Measurements from ENCODE around the gene RAB11FIP4. TPM values are rescaled to one million over a fixed set of nuclear protein-coding genes. Genes with fewer than 3 reads are reported as not detected.

RAB11FIP4 gene
- total and polyA plus RNA-seq, 2 donors (not counting 1 experiment from before 2014, with no cell fraction given), result 0.16 to 0.66 TPM

DNA sequence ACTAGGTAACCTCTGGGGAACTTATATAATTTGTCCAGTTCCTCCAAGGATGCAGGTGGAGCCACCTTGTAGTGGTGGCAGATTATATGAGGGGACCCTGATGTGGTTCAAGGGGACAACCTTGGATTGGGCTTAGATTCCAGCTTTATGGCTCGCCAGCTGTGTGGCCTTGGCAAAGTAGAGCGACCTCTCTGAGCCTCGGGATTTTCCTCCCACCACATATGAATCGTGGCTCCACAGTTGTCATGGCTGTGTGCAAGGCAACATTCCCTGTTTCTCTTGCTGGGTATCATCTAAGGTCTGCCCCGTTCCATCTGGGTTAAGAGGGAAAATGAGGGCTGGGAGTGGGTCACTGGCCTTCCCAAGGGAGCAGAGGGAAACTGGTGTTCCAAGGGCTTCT, 104.6 kb downstream of the RAB11FIP4 start:
- no peak overlapping the region for H3K4me3 ChIP-seq (replicated peaks in 1 of 4; ENCODE audit: control extremely low read depth in 1 of 4, insufficient read depth in 1 of 4, low read depth in 3 of 4, low read length in 4 of 4)
- no peak overlapping the region for H3K4me2 ChIP-seq (ENCODE audit: extremely low read depth, insufficient read depth, low read length)
- no peaks in the 10 kb centered on the region for H3K36me3 ChIP-seq (ENCODE audit: control insufficient read depth, insufficient read depth, low read length)
- no peaks in the 10 kb centered on the region for H4K20me1 ChIP-seq (ENCODE audit: control insufficient read depth, extremely low read depth, insufficient read depth, low read length)
- H3K4me1 ChIP-seq (ENCODE audit: control insufficient read depth, extremely low read depth, insufficient read depth, low read length), result no peaks in the 10 kb centered on the region
- TF ChIP-seq CTCF (conservative IDR thresholded peaks at IDR 0.05 in 1 of 2, IDR thresholded peaks at IDR 0.05 in 1 of 2; ENCODE audit: low read depth in 1 of 2, low read length in 2 of 2) (no peak), EZH2 (IDR thresholded peaks at IDR 0.05; ENCODE audit: low read length, missing control alignments) (no peak)
- H3K9me3 ChIP-seq (ENCODE audit: control insufficient read depth, insufficient read depth, low read depth, low read length), result no peaks in the 10 kb centered on the region
- H3K9ac ChIP-seq (ENCODE audit: insufficient read depth, low read length), result no peak overlapping the region
- H3K79me2 ChIP-seq (ENCODE audit: control insufficient read depth, insufficient read depth, low read length), result no peaks in the 10 kb centered on the region
- H2AFZ ChIP-seq (ENCODE audit: low read length), result no peak overlapping the region
- DNase-seq (ENCODE audit: low read depth in 2 of 2), result no peak
- H3K27me3 ChIP-seq (ENCODE audit: control insufficient read depth, insufficient read depth, low read length), result peaks cover 14% of the 10 kb centered on the region
- no peak overlapping the region for H3K27ac ChIP-seq (ENCODE audit: insufficient read depth, low read length)

GRCh38 chr17:31496601-31497000, 105.1 kb downstream of the RAB11FIP4 start:
- DNase-seq (ENCODE audit: low read depth in 2 of 2), result no peak
- Histone ChIP-seq H3K4me1 (ENCODE audit: control insufficient read depth, extremely low read depth, insufficient read depth, low read length) (no peaks in the 10 kb centered on the region), H3K4me3 (replicated peaks in 1 of 4; ENCODE audit: control extremely low read depth in 1 of 4, insufficient read depth in 1 of 4, low read depth in 3 of 4, low read length in 4 of 4) (no peak overlapping the region), H3K9ac (ENCODE audit: insufficient read depth, low read length) (no peak overlapping the region), H3K4me2 (ENCODE audit: extremely low read depth, insufficient read depth, low read length) (no peak overlapping the region), H4K20me1 (ENCODE audit: control insufficient read depth, extremely low read depth, insufficient read depth, low read length) (no peaks in the 10 kb centered on the region), H2AFZ (ENCODE audit: low read length) (no peak overlapping the region), H3K79me2 (ENCODE audit: control insufficient read depth, insufficient read depth, low read length) (no peaks in the 10 kb centered on the region), H3K9me3 (ENCODE audit: control insufficient read depth, insufficient read depth, low read depth, low read length) (no peaks in the 10 kb centered on the region), H3K36me3 (ENCODE audit: control insufficient read depth, insufficient read depth, low read length) (no peaks in the 10 kb centered on the region), H3K27me3 (ENCODE audit: control insufficient read depth, insufficient read depth, low read length) (peaks cover 12% of the 10 kb centered on the region), H3K27ac (ENCODE audit: insufficient read depth, low read length) (no peak overlapping the region)
- TF ChIP-seq CTCF (conservative IDR thresholded peaks at IDR 0.05 in 1 of 2, IDR thresholded peaks at IDR 0.05 in 1 of 2; ENCODE audit: low read depth in 1 of 2, low read length in 2 of 2) (no peak), EZH2 (IDR thresholded peaks at IDR 0.05; ENCODE audit: low read length, missing control alignments) (no peak)

DNA sequence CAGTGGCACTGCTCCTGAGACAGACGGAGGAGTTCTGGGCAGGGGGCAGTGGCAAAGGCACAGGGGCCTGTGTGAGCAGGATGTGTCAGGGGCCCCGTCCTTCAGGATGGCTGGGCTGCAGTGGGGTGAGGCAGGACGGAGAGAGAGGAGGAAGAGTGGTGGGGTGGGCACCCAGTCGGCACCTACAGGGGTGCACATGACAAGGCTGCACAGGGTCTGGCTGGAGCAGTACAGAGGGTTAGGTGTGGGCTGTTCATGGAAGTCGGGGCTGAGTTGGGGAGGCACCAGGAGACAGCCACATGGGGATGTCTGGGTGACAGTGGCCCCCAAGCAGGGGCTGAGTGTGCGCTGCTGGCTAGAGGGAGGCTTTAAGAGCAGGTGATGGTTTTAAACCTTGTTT, 106.0 kb downstream of the RAB11FIP4 start:
- no peak for DNase-seq (ENCODE audit: low read depth in 2 of 2)
- TF ChIP-seq EZH2 (IDR thresholded peaks at IDR 0.05; ENCODE audit: low read length, missing control alignments) (no peak), CTCF (conservative IDR thresholded peaks at IDR 0.05 in 1 of 2, IDR thresholded peaks at IDR 0.05 in 1 of 2; ENCODE audit: low read depth in 1 of 2, low read length in 2 of 2) (no peak)
- Histone ChIP-seq H3K4me3 (replicated peaks in 1 of 4; ENCODE audit: control extremely low read depth in 1 of 4, insufficient read depth in 1 of 4, low read depth in 3 of 4, low read length in 4 of 4) (no peak overlapping the region), H3K79me2 (ENCODE audit: control insufficient read depth, insufficient read depth, low read length) (no peaks in the 10 kb centered on the region), H3K27me3 (ENCODE audit: control insufficient read depth, insufficient read depth, low read length) (peaks cover 12% of the 10 kb centered on the region), H3K4me1 (ENCODE audit: control insufficient read depth, extremely low read depth, insufficient read depth, low read length) (no peaks in the 10 kb centered on the region), H2AFZ (ENCODE audit: low read length) (no peak overlapping the region), H3K27ac (ENCODE audit: insufficient read depth, low read length) (no peak overlapping the region), H3K36me3 (ENCODE audit: control insufficient read depth, insufficient read depth, low read length) (no peaks in the 10 kb centered on the region), H4K20me1 (ENCODE audit: control insufficient read depth, extremely low read depth, insufficient read depth, low read length) (no peaks in the 10 kb centered on the region), H3K9me3 (ENCODE audit: control insufficient read depth, insufficient read depth, low read depth, low read length) (no peaks in the 10 kb centered on the region), H3K9ac (ENCODE audit: insufficient read depth, low read length) (no peak overlapping the region), H3K4me2 (ENCODE audit: extremely low read depth, insufficient read depth, low read length) (no peak overlapping the region)
